BLaER1 treated with 17β-estradiol and CSF1 and Interleukin-3, amounts not matched to agents 10 nM and 100 nM (cell line): Measurements from ENCODE around the gene MRPL58.
A peak's percentile ranks its signal among the peaks of the same experiment; 100 is the strongest.
"Not testable (repeated sequence)": the region's sequence is repeated elsewhere in the genome, so short reads cannot be mapped to it uniquely, and the experiment has no call there.

ENCODE experiments used
- H3K27ac ChIP-seq, 11 experiments: shearing (Covaris generic); formaldehyde crosslinking; 2 replicates each; pipeline ENCODE4 v1.8.1; 2022
- H3K27me3 ChIP-seq, 11 experiments: shearing (Covaris generic); formaldehyde crosslinking; 2 replicates each; pipeline ENCODE4 v1.8.1; 2022
- H3K36me3 ChIP-seq, 11 experiments: shearing (Covaris generic); formaldehyde crosslinking; 2 replicates each; pipeline ENCODE4 v1.8.1; 2022
- H3K4me1 ChIP-seq, 10 experiments: shearing (Covaris generic); formaldehyde crosslinking; 2 replicates each; pipeline ENCODE4 v1.8.1; 2022
- H3K4me2 ChIP-seq, 11 experiments: shearing (Covaris generic); formaldehyde crosslinking; 2 replicates each; pipeline ENCODE4 v1.8.1; 2022
- H3K4me3 ChIP-seq, 10 experiments: shearing (Covaris generic); formaldehyde crosslinking; 2 replicates each; pipeline ENCODE4 v1.8.1; 2022
- H3K9ac ChIP-seq, 11 experiments: shearing (Covaris generic); formaldehyde crosslinking; 2 replicates each; pipeline ENCODE4 v1.8.1; 2022
- H3K9me3 ChIP-seq, 11 experiments: shearing (Covaris generic); formaldehyde crosslinking; replicated peaks in 1 of 11; 2 replicates each; pipeline ENCODE4 v1.8.1; 2022
- H4K20me1 ChIP-seq, 11 experiments: shearing (Covaris generic); formaldehyde crosslinking; 2 replicates each; pipeline ENCODE4 v1.8.1; 2022
- Cebpa-rat ChIP-seq, 11 experiments: shearing (Covaris generic); IDR thresholded peaks; 2 replicates each; pipeline ENCODE4 v1.8.1; 2022

MRPL58 gene

GRCh38 chr17:74981979-74982662 is 30.3 kb upstream of the MRPL58 start:
- no peak for TF ChIP-seq Cebpa-rat (IDR thresholded peaks at IDR 0.05)
- Histone ChIP-seq H3K9me3 (no peaks in the 10 kb centered on the region), H3K27me3 (peaks cover 12 to 41% (median 27%) of the 10 kb centered on the region in 11 experiments), H3K27ac (peak overlapping the region in 5 of 11 experiments; percentile 12 to 48 (median 34); a peak in 7 of 22 replicates), H3K4me3 (peak overlapping the region; percentile 52 to 72 (median 61)), H3K4me1 (peaks cover 17 to 27% (median 22%) of the 10 kb centered on the region in 10 experiments), H4K20me1 (0 out of 22 replicates have a peak, but pooled peaks cover 0 to 5% (median 0%) of the 10 kb centered on the region in 11 experiments), H3K4me2 (peak overlapping the region; percentile 83 to 99 (median 96)), H3K9ac (peak overlapping the region; percentile 30 to 77 (median 61); a peak in 21 of 22 replicates), H3K36me3 (no peaks in the 10 kb centered on the region)

GRCh38 chr17:74982663-74983313 is 29.7 kb upstream of the MRPL58 start:
- H3K27ac ChIP-seq, result peak overlapping the region in 2 of 11 experiments; percentile 12 to 48; a peak in 2 of 22 replicates
- H3K36me3 ChIP-seq, H4K20me1 ChIP-seq, H3K9me3 ChIP-seq: not testable (repeated sequence)
- H3K4me3 ChIP-seq, result peak overlapping the region; percentile 52 to 72 (median 61)
- peaks cover 18 to 28% (median 24%) of the 10 kb centered on the region in 10 experiments for H3K4me1 ChIP-seq
- peak overlapping the region; percentile 83 to 99 (median 96) for H3K4me2 ChIP-seq
- peaks cover 12 to 41% (median 27%) of the 10 kb centered on the region in 11 experiments for H3K27me3 ChIP-seq
- H3K9ac ChIP-seq, result peak overlapping the region; percentile 30 to 77 (median 61); a peak in 20 of 22 replicates

DNA sequence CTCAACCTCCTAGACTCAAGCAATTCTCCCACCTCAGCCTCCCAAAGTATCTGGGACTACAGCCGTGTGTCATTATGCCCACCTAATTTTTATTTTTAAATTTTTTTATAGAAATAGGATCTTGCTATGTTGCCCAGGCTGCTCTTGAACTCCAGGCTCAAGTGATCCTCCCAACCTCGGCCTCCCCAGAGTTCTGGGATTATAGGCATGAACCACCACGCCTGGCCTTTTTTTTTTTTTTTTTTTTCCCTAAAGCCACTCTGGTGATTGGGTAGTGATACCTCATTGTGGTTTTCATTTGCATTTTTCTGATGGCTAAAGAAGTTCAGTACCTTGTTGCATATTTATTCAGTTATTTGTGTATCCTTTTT is 26.3 kb upstream of the MRPL58 start:
- Histone ChIP-seq H3K9ac (no peak overlapping the region), H3K4me3 (no peak overlapping the region), H3K36me3 (no peaks in the 10 kb centered on the region), H3K27me3 (peaks cover 9 to 50% (median 37%) of the 10 kb centered on the region in 11 experiments), H3K9me3 (no peaks in the 10 kb centered on the region), H3K27ac (no peak overlapping the region), H3K4me1 (peaks cover 25 to 37% (median 33%) of the 10 kb centered on the region in 10 experiments), H4K20me1 (peaks cover 0 to 20% (median 6%) of the 10 kb centered on the region in 11 experiments; a peak in 7 of 22 replicates), H3K4me2 (peak overlapping the region in 2 of 11 experiments; percentile 93 to 97; a peak in 2 of 22 replicates)
- no peak for TF ChIP-seq Cebpa-rat (IDR thresholded peaks at IDR 0.05)

GRCh38 chr17:74987418-74987908 is 25.0 kb upstream of the MRPL58 start, which contains the start of gene CDR2L:
Gene CDR2L, plus strand, starts transcription at chr17:74987632. Its CDS starts 412 bp downstream, at chr17:74988044.
- Histone ChIP-seq H4K20me1 (peaks cover 0 to 20% (median 6%) of the 10 kb centered on the region in 11 experiments; a peak in 7 of 22 replicates), H3K27ac (peak within 1 kb of the TSS; percentile 42 to 79 (median 67); a peak in 21 of 22 replicates), H3K9me3 (no peaks in the 10 kb centered on the region), H3K4me2 (peak within 1 kb of the TSS; percentile 93 to 100 (median 97)), H3K27me3 (peaks cover 0 to 37% (median 25%) of the 10 kb centered on the region in 11 experiments; a peak in 19 of 22 replicates), H3K4me1 (peaks cover 23 to 37% (median 30%) of the 10 kb centered on the region in 10 experiments), H3K36me3 (no peaks in the 10 kb centered on the region), H3K4me3 (peak within 1 kb of the TSS; percentile 75 to 90 (median 79)), H3K9ac (peak within 1 kb of the TSS; percentile 75 to 87 (median 80))
- TF ChIP-seq Cebpa-rat (IDR thresholded peaks at IDR 0.05), result no peak

DNA sequence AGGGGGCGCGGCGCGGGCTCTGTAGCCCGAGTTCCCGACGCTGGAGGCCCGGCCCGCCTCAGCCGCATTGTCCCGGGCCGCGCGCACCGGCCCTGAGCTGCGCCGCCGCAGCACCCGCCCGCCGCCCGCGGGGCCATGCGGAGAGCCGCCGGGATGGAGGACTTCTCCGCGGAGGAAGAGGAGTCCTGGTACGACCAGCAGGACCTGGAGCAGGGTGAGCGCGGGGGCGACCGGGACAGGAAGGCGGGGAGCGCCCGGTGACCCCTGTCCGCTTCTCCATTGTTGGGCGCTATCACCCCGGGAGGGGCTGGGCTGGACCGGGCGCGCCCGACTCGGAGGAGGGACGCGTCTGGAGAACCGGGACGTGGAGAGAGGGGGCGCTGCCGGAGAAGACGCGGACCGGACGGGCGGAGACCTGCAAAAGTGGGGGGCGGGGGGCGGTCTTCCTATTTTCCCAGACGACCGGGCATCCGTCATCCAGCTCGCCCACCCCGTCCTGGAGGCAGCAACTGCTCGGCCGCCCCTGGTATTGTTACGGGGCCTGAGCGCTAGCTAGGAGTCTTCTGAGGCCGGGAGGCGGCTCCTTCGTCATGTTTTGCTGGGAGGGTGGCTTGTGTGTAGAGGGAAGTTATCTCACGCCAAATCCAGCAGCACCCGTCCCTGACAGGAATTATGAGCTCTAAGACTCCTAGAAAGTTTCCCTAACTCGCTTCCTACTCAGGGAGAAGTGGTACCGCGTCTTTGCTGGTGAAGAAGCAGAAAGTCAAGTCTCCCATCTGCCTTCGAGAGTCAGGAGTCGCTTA is 24.4 kb upstream of the MRPL58 start:
- Histone ChIP-seq H3K36me3 (no peaks in the 10 kb centered on the region), H3K4me1 (peaks cover 23 to 36% (median 29%) of the 10 kb centered on the region in 10 experiments), H3K9me3 (no peaks in the 10 kb centered on the region), H3K27ac (peak overlapping the region in 10 of 11 experiments; percentile 35 to 79 (median 66); a peak in 20 of 22 replicates), H3K4me2 (peak overlapping the region; percentile 93 to 100 (median 97)), H3K27me3 (peaks cover 0 to 30% (median 18%) of the 10 kb centered on the region in 11 experiments; a peak in 13 of 22 replicates), H3K4me3 (peak overlapping the region; percentile 75 to 90 (median 79)), H4K20me1 (peaks cover 0 to 20% (median 6%) of the 10 kb centered on the region in 11 experiments; a peak in 8 of 22 replicates), H3K9ac (peak overlapping the region; percentile 75 to 87 (median 80))
- no peak for TF ChIP-seq Cebpa-rat (IDR thresholded peaks at IDR 0.05)

GRCh38 chr17:74990581-74991105 is 21.8 kb upstream of the MRPL58 start:
- no peak for TF ChIP-seq Cebpa-rat (IDR thresholded peaks at IDR 0.05)
- H3K9ac ChIP-seq, result no peak overlapping the region
- H4K20me1 ChIP-seq, result peaks cover 0 to 20% (median 6%) of the 10 kb centered on the region in 11 experiments; a peak in 9 of 22 replicates
- H3K27ac ChIP-seq, result no peak overlapping the region
- H3K4me3 ChIP-seq, result no peak overlapping the region
- H3K36me3 ChIP-seq, result no peaks in the 10 kb centered on the region
- no peaks in the 10 kb centered on the region for H3K9me3 ChIP-seq
- H3K27me3 ChIP-seq, result peaks cover 0 to 15% (median 13%) of the 10 kb centered on the region in 11 experiments; a peak in 12 of 22 replicates
- H3K4me2 ChIP-seq, result peak overlapping the region in 1 of 11 experiments; percentile 7; a peak in 1 of 22 replicates
- H3K4me1 ChIP-seq, result peaks cover 23 to 38% (median 30%) of the 10 kb centered on the region in 10 experiments

- Histone ChIP-seq H3K4me1 (peaks cover 15 to 29% (median 22%) of the 10 kb centered on the region in 10 experiments), H3K9me3 (no peaks in the 10 kb centered on the region), H3K27me3 (peaks cover 0 to 15% (median 13%) of the 10 kb centered on the region in 11 experiments; a peak in 12 of 22 replicates), H3K9ac (0 out of 22 replicates have a peak overlapping the region, but pooled peaks of 2 of the 11 experiments have one; percentile 4 to 6), H3K27ac (0 out of 22 replicates have a peak overlapping the region, but pooled peaks of 1 of the 11 experiments have one; percentile 22), H3K36me3 (no peaks in the 10 kb centered on the region), H3K4me3 (no peak overlapping the region), H3K4me2 (peak overlapping the region; percentile 6 to 75 (median 58); a peak in 19 of 22 replicates), H4K20me1 (peaks cover 0 to 20% (median 6%) of the 10 kb centered on the region in 11 experiments; a peak in 9 of 22 replicates)
- no peak for TF ChIP-seq Cebpa-rat (IDR thresholded peaks at IDR 0.05)
Observed at GRCh38 chr17:74992223-74992622, 20.2 kb upstream of the MRPL58 start.

DNA sequence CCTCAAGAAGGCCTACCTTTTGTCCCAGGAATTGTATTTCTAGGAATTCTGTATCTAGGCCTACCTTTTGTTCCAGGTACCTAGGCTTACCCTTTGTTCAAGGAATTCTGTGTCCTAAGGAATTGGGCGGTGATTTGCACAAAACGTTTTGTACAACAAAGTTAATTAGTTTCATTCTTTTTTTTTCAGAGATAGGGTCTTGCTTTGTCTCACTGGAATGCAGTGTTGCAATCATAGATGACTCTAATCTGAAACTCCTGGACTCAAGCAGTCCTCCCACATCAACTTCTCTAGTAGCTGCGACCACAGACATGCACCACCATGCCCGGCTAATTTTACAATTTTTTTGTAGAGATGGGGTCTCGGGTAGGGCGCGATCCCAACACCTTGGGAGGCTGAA is 18.0 kb upstream of the MRPL58 start:
- TF ChIP-seq Cebpa-rat (IDR thresholded peaks at IDR 0.05), result 0 out of 22 replicates have a peak, but pooled peaks of 1 of the 11 experiments have one; percentile 13
- H3K4me1 ChIP-seq, result peaks cover 21 to 33% (median 28%) of the 10 kb centered on the region in 10 experiments
- H4K20me1 ChIP-seq, result peaks cover 0 to 10% (median 0%) of the 10 kb centered on the region in 11 experiments; a peak in 4 of 22 replicates
- H3K36me3 ChIP-seq, result no peaks in the 10 kb centered on the region
- no peak overlapping the region for H3K4me3 ChIP-seq
- no peaks in the 10 kb centered on the region for H3K9me3 ChIP-seq
- peak overlapping the region in 2 of 11 experiments; percentile 5 to 18; a peak in 2 of 22 replicates for H3K4me2 ChIP-seq
- H3K27me3 ChIP-seq, result no peaks in the 10 kb centered on the region
- no peak overlapping the region for H3K9ac ChIP-seq
- no peak overlapping the region for H3K27ac ChIP-seq
